SK-N-SH (cell line): ENCODE results near the gene TBC1D2. TPM values are rescaled to one million over a fixed set of nuclear protein-coding genes. Genes with fewer than 3 reads are reported as not detected.

Source experiments
- CTCF ChIA-PET: fragments of 300-600, 350-600 bp; formaldehyde crosslinking; extraction: SDS; loops from one replicate; lab custom pipeline; 2021; lab: Yijun Ruan, JAX
- POLR2A ChIA-PET: fragments of 350-600 bp; sonication (Branson Sonifier 250); formaldehyde crosslinking; extraction: SDS; loops from one replicate; lab custom pipeline; 2020; ENCODE audit warnings: antibody characterized with exemption, inconsistent platforms; lab: Yijun Ruan, JAX
- DNase-seq: peaks from one replicate; pipeline ENCODE4 v3.0.0; 2012
- H2AFZ ChIP-seq: fragments of 200-600 bp; sonication (generic); 2 replicates; pipeline ENCODE4 v1.8.1; 2016; ENCODE audit warnings: antibody characterized with exemption, mild to moderate bottlenecking, low read depth
- H3F3A ChIP-seq: fragments of 200-600 bp; sonication (generic); replicated peaks from 2 replicates; pipeline ENCODE3; 2016; ENCODE audit warnings: antibody characterized with exemption, mild to moderate bottlenecking; ENCODE audit not compliant: insufficient read depth
- H3K27ac ChIP-seq, 2 experiments: fragments of 200-500 bp in 1 of 2; fragments of 200-600 bp in 1 of 2; sonication (Bioruptor generic) in 1 of 2; sonication (generic), shearing (Covaris generic) in 1 of 2; 2 replicates each; pipeline versions ENCODE4 v1.5.1 to v1.6.1; 2014 to 2016; ENCODE audit warnings: low read depth in 2 of 2, inconsistent platforms in 1 of 2, low read length in 1 of 2, mild to moderate bottlenecking in 1 of 2, mixed read lengths in 1 of 2
- H3K27me3 ChIP-seq: fragments of 200-600 bp; sonication (generic), shearing (Covaris generic); 2 replicates; pipeline ENCODE4 v1.6.1; 2016; ENCODE audit warnings: mixed run types; ENCODE audit not compliant: insufficient read depth
- H3K36me3 ChIP-seq, 2 experiments: fragments of 200-500 bp in 1 of 2; fragments of 200-600 bp in 1 of 2; sonication (Bioruptor generic) in 1 of 2; sonication (generic) in 1 of 2; replicated peaks in 1 of 2; 2 replicates each; pipeline versions ENCODE3 to v1.5.1; 2014 to 2016; ENCODE audit warnings: low read length in 1 of 2, mild to moderate bottlenecking in 1 of 2; ENCODE audit not compliant: insufficient read depth in 2 of 2, control insufficient read depth in 1 of 2
- H3K4me1 ChIP-seq, 2 experiments: fragments of 200-500 bp in 1 of 2; fragments of 200-600 bp in 1 of 2; sonication (Bioruptor generic) in 1 of 2; sonication (generic), shearing (Covaris generic) in 1 of 2; 2 replicates each; pipeline versions ENCODE4 v1.5.1 to v1.6.1; 2014 to 2016; ENCODE audit warnings: low read depth in 1 of 2, low read length in 1 of 2, mixed run types in 1 of 2; ENCODE audit not compliant: insufficient read depth in 2 of 2, control insufficient read depth in 1 of 2
- H3K4me2 ChIP-seq: fragments of 200-600 bp; sonication (generic), shearing (Covaris generic); 2 replicates; pipeline ENCODE4 v1.6.1; 2017; ENCODE audit warnings: mixed run types
- H3K4me3 ChIP-seq, 2 experiments: fragments of 200-500 bp in 1 of 2; fragments of 200-600 bp in 1 of 2; sonication (Bioruptor generic) in 1 of 2; sonication (generic), shearing (Covaris generic) in 1 of 2; 2 replicates each; pipeline versions ENCODE4 v1.5.1 to v1.8.1; 2014 to 2016; ENCODE audit warnings: low read depth in 2 of 2, inconsistent platforms in 1 of 2, low read length in 1 of 2, mild to moderate bottlenecking in 1 of 2, mixed read lengths in 1 of 2, moderate library complexity in 1 of 2
- H3K79me2 ChIP-seq: fragments of 200-600 bp; sonication (generic); 2 replicates; pipeline ENCODE4 v1.8.1; 2017; ENCODE audit warnings: mild to moderate bottlenecking; ENCODE audit not compliant: insufficient read depth
- H3K9ac ChIP-seq: fragments of 200-600 bp; sonication (generic); 2 replicates; pipeline ENCODE4 v1.6.1; 2017; ENCODE audit warnings: mixed run types
- H3K9me2 ChIP-seq: fragments of 200-600 bp; sonication (generic); 2 replicates; pipeline ENCODE4 v1.6.1; 2017; ENCODE audit warnings: mixed run types
- H3K9me3 ChIP-seq: fragments of 200-600 bp; sonication (generic); 2 replicates; pipeline ENCODE4 v1.6.1; 2017; ENCODE audit warnings: mixed run types, mild to moderate bottlenecking, moderate library complexity
- H4K20me1 ChIP-seq: fragments of 200-600 bp; sonication (generic); 2 replicates; pipeline ENCODE4 v1.6.1; 2017; ENCODE audit warnings: mild to moderate bottlenecking, mixed run types; ENCODE audit not compliant: insufficient read depth
- EZH2phosphoT487 ChIP-seq: fragments of 200-600 bp; sonication (generic); IDR thresholded peaks from 2 replicates; pipeline ENCODE4 v1.6.1; 2017; ENCODE audit warnings: low read depth, mixed run types, mild to moderate bottlenecking, antibody characterized with exemption, moderate library complexity, borderline replicate concordance
- FOSL2 ChIP-seq: IDR thresholded peaks from 2 replicates; pipeline ENCODE4 v1.4.0; 2012; ENCODE audit warnings: low read depth, mild to moderate bottlenecking, moderate library complexity, borderline replicate concordance
- FOXJ3 ChIP-seq: sonication (generic); formaldehyde crosslinking; IDR thresholded peaks from 2 replicates; pipeline ENCODE4 v1.5.1; 2020; ENCODE audit warnings: mild to moderate bottlenecking, missing genetic modification reagents
- GATA2 ChIP-seq: sonication (generic); formaldehyde crosslinking; IDR thresholded peaks from 2 replicates; pipeline ENCODE4 v1.5.0; 2020; ENCODE audit warnings: mild to moderate bottlenecking, missing genetic modification reagents
- JUND ChIP-seq: IDR thresholded peaks from 2 replicates; pipeline ENCODE4 v1.4.0; 2012
- MAX ChIP-seq: IDR thresholded peaks from 2 replicates; pipeline ENCODE4 v1.4.0; 2012; ENCODE audit warnings: low read depth
- MXI1 ChIP-seq: IDR thresholded peaks from 2 replicates; pipeline ENCODE4 v1.6.1; 2012; ENCODE audit warnings: mild to moderate bottlenecking, low read depth, low read length, improper control_type of control experiment
- NRF1 ChIP-seq: IDR thresholded peaks from 2 replicates; pipeline ENCODE4 v1.6.1; 2012; ENCODE audit warnings: low read depth, mild to moderate bottlenecking, low read length
- POLR2AphosphoS5 ChIP-seq: IDR thresholded peaks from 2 replicates; pipeline ENCODE4 v1.6.1; 2012; ENCODE audit warnings: low read depth, low read length
- RFX5 ChIP-seq: IDR thresholded peaks from 2 replicates; pipeline ENCODE4 v1.6.1; 2012; ENCODE audit warnings: mild to moderate bottlenecking, improper control_type of control experiment, low read length
- SIN3A ChIP-seq: IDR thresholded peaks from 2 replicates; pipeline ENCODE4 v1.6.1; 2012; ENCODE audit warnings: low read depth, mild to moderate bottlenecking, low read length, moderate library complexity, borderline replicate concordance
- TEAD4 ChIP-seq: IDR thresholded peaks from 2 replicates; pipeline ENCODE4 v1.4.0; 2012; ENCODE audit warnings: mild to moderate bottlenecking, borderline replicate concordance; ENCODE audit not compliant: insufficient read depth
- USF1 ChIP-seq: IDR thresholded peaks from 2 replicates; pipeline ENCODE4 v1.4.0; 2012; ENCODE audit warnings: low read depth, borderline replicate concordance
- USF2 ChIP-seq: fragments of 150-350 bp; IDR thresholded peaks from 2 replicates; pipeline ENCODE4 v1.6.1; 2017; ENCODE audit warnings: antibody characterized with exemption, low read length, low read depth, borderline replicate concordance
- ZBTB33 ChIP-seq: IDR thresholded peaks from 2 replicates; pipeline ENCODE4 v1.4.0; 2012; ENCODE audit warnings: low read depth, borderline replicate concordance
- WGBS: methylation state at CpG from one replicate; pipeline ENCODE4 v1.1.6; 2017; ENCODE audit warnings: low lambda C conversion rate; 5-methylcytosine and 5-hydroxymethylcytosine counted together
- polyA plus RNA-seq, 3 experiments: library from polyadenylated mRNA; depleted of rRNA; stranded (reverse); fragments of >200 nt; gene quantifications; 2 replicates each; pipeline ENCODE4 v1.2.3, GENCODE V29; 2012
- TF ChIP-seq, protein P1 (sequence below): fragments of 200-600 bp; sonication (generic); IDR thresholded peaks from 2 replicates; pipeline ENCODE4 v1.6.1; 2017; ENCODE audit warnings: antibody characterized with exemption, mild to moderate bottlenecking, moderate library complexity

The TBC1D2 gene
- polyA plus RNA-seq, 1 of the 3 experiments (the other 2 are of a cell fraction): 5.6 TPM

DNA sequence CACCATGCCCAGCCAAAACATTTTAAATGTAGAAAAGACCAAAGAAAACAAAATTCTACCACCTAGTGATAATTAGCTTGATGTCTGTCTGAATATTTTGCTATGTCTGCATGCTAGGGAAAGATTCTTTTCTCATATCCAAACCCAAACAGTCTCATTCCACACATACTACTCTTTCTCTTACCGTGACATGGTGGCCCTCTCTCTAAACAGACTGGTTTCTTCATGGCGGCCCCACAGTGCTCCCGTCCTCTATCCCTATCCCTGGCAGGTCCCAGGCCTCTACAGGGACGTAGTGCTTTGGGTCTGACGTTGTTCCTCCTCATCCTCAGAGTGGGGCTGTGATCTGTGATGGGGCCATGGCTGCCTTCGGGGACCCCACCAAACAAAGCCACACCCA, 71.1 kb downstream of the TBC1D2 start:
- H3K4me1 ChIP-seq: peaks cover 0 to 4% of the 10 kb centered on the region in 2 experiments; a peak in 1 of 4 replicates
- 94% methylated on average over 5 of the region's 6 CpGs for WGBS
- no peaks in the 10 kb centered on the region for H3F3A ChIP-seq
- CTCF ChIA-PET: interaction anchor here (1.1 kb wide), 1 partner anchor 9 kb away, joined by 5 read pairs; no protein-coding TSS in a partner anchor
- H3K9ac ChIP-seq: no peak overlapping the region
- no peaks in the 10 kb centered on the region for H3K9me3 ChIP-seq
- no peak overlapping the region for H3K27ac ChIP-seq
- no peaks in the 10 kb centered on the region for H3K9me2 ChIP-seq
- TF ChIP-seq RFX5: no peak
- TF ChIP-seq, protein P1, sequence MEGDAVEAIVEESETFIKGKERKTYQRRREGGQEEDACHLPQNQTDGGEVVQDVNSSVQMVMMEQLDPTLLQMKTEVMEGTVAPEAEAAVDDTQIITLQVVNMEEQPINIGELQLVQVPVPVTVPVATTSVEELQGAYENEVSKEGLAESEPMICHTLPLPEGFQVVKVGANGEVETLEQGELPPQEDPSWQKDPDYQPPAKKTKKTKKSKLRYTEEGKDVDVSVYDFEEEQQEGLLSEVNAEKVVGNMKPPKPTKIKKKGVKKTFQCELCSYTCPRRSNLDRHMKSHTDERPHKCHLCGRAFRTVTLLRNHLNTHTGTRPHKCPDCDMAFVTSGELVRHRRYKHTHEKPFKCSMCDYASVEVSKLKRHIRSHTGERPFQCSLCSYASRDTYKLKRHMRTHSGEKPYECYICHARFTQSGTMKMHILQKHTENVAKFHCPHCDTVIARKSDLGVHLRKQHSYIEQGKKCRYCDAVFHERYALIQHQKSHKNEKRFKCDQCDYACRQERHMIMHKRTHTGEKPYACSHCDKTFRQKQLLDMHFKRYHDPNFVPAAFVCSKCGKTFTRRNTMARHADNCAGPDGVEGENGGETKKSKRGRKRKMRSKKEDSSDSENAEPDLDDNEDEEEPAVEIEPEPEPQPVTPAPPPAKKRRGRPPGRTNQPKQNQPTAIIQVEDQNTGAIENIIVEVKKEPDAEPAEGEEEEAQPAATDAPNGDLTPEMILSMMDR: no peak
- TF ChIP-seq FOSL2: no peak
- TF ChIP-seq EZH2phosphoT487: no peak
- no peak for TF ChIP-seq GATA2 (CRISPR knock-in tag)
- POLR2A ChIA-PET: no interaction called here
- no peaks in the 10 kb centered on the region for H3K36me3 ChIP-seq
- H4K20me1 ChIP-seq: no peaks in the 10 kb centered on the region
- no peaks in the 10 kb centered on the region for H3K79me2 ChIP-seq
- no peak overlapping the region for H3K4me3 ChIP-seq
- no peak for DNase-seq
- no peaks in the 10 kb centered on the region for H3K27me3 ChIP-seq
- no peak overlapping the region for H2AFZ ChIP-seq
- no peak overlapping the region for H3K4me2 ChIP-seq

GRCh38 chr9:98182889-98183599, 72.4 kb downstream of the TBC1D2 start:
- no peak overlapping the region for H3K9ac ChIP-seq
- no peak for DNase-seq
- peaks cover 0 to 4% of the 10 kb centered on the region in 2 experiments; a peak in 1 of 4 replicates for H3K4me1 ChIP-seq
- no peak overlapping the region for H2AFZ ChIP-seq
- TF ChIP-seq SIN3A (no peak), TEAD4 (no peak), GATA2 (CRISPR knock-in tag) (no peak), ZBTB33 (no peak), POLR2AphosphoS5 (no peak), FOXJ3 (CRISPR knock-in tag) (no peak), NRF1 (no peak), JUND (no peak), USF1 (no peak), MXI1 (no peak), MAX (no peak), USF2 (no peak)
- ChIA-PET CTCF (interaction anchor here (1.0 to 1.2 kb wide), 2 partner anchors 8 to 109 kb away, joined by 3 read pairs; no protein-coding TSS in a partner anchor), POLR2A (no interaction called here)
- H3K4me3 ChIP-seq: no peak overlapping the region
- no peaks in the 10 kb centered on the region for H3F3A ChIP-seq
- no peaks in the 10 kb centered on the region for H3K27me3 ChIP-seq
- H3K9me3 ChIP-seq: no peaks in the 10 kb centered on the region
- H4K20me1 ChIP-seq: no peaks in the 10 kb centered on the region
- no peaks in the 10 kb centered on the region for H3K9me2 ChIP-seq
- no peaks in the 10 kb centered on the region for H3K79me2 ChIP-seq
- no peak overlapping the region for H3K4me2 ChIP-seq
- H3K36me3 ChIP-seq: no peaks in the 10 kb centered on the region
- no peak overlapping the region for H3K27ac ChIP-seq
- WGBS: 89% methylated on average over 8 of the region's 9 CpGs
